Right lobe of liver (tissue), 6 donors: ENCODE data around the gene PHC1. TPM values are rescaled to one million over a fixed set of nuclear protein-coding genes. Genes with fewer than 3 reads are reported as not detected.

ENCODE experiments used
- ATAC-seq, 4 donors: fragments of 200-7000 bp; cut with Tn5 transposase; one replicate each; pipeline ENCODE4 v1.9.1; 2020; ENCODE audit warnings: mild to moderate bottlenecking in 4 of 4, moderate library complexity in 4 of 4
- DNase-seq, 3 donors: peaks; one replicate each; pipeline ENCODE4 v3.0.0-alpha.2; 2020
- H3K27ac ChIP-seq, 3 donors: fragments of 200-600 bp; one replicate each; pipeline ENCODE4 v1.8.0; 2022
- H3K27me3 ChIP-seq, 2 donors: fragments of 200-600 bp; one replicate each; pipeline ENCODE4 v1.8.0; 2022
- H3K36me3 ChIP-seq, 4 donors: fragments of 200-600 bp; sonication (generic) in 1 of 4; one replicate each; pipeline versions ENCODE4 v1.5.1 to v1.8.0; 2017 to 2022; ENCODE audit warnings: control low read depth in 1 of 4
- H3K4me1 ChIP-seq, 4 donors: fragments of 200-600 bp; sonication (generic) in 1 of 4; one replicate each; pipeline versions ENCODE4 v1.5.1 to v1.8.0; 2017 to 2022; ENCODE audit warnings: control low read depth in 1 of 4
- H3K4me3 ChIP-seq, 3 donors: fragments of 200-600 bp; one replicate each; pipeline ENCODE4 v1.8.0; 2022
- H3K9me3 ChIP-seq, 4 donors: fragments of 200-600 bp; sonication (generic) in 1 of 4; one replicate each; pipeline versions ENCODE4 v1.5.1 to v1.8.0; 2017 to 2022; ENCODE audit warnings: control low read depth in 1 of 4
- POLR2A ChIP-seq: fragments of 450-650 bp; IDR thresholded peaks from one replicate; pipeline ENCODE4 v1.6.1; 2017; ENCODE audit warnings: antibody characterized with exemption, mild to moderate bottlenecking
- WGBS: methylation state at CpG from one replicate; pipeline ENCODE4 v1.1.6; 2018; ENCODE audit warnings: low coverage, low lambda C conversion rate; ENCODE audit not compliant: insufficient coverage; ENCODE audit errors: missing lambda C conversion rate; 5-methylcytosine and 5-hydroxymethylcytosine counted together
- intact Hi-C, 2 donors: fragments of 100-400 bp; cut with DNase I; formaldehyde crosslinking; loops; one replicate each; pipeline versions ENCODE4 v1.11.2 to v1.14.1; 2022
- total RNA-seq, 6 experiments: library from RNA; depleted of rRNA in 2 of 6; stranded (reverse); fragments of >200 nt in 2 of 6; fragmentation: NEBNext Ultra II Directional in 3 of 6; extraction: Animal tissue kit (Norgen Biotek cat#: 25700) in 3 of 6; gene quantifications; one replicate each; pipeline versions ENCODE4 v1.1.0 to v1.2.4, GENCODE V29; 2016 to 2023
- TF ChIP-seq, protein P1 (sequence below), 4 donors: fragments of 200-600 bp in 3 of 4; fragments of 450-650 bp in 1 of 4; IDR thresholded peaks; one replicate each; pipeline versions ENCODE4 v1.5.1 to v1.8.0; 2016 to 2022; ENCODE audit warnings: antibody characterized with exemption in 4 of 4, mild to moderate bottlenecking in 2 of 4
- donor health status: DM: no; HTN: yes; CAD: no.
- donor health status: DM: no; HTN: no; CAD: no.
- donor health status: DM: no; HTN: no; CAD: no.
- donor health status: DM: no; HTN: yes; CAD: no.
- donor health status: DM: no; HTN: yes; CAD: no.

The PHC1 gene
- total RNA-seq, 6 experiments from 2014 or later, result 3.3 to 15.0 (median 7.4) TPM

DNA sequence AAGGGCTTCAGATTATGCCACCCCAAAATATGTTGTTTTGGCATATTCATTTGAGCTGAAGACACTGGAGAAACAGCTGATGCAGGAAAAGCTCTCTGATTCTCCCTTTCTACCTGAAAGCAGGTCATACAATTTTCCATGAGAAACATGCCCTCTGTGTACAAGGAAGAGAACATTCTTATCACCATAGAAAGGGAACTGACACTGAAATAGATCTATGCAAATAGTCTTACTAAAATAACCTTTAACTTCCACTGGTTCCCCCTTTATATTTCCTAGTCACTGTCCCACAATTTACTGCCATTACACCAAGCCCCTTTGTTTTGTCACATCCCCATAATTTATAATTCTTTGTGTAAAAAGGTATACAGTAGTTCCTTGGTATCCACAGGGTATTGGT is 9.6 kb upstream of the PHC1 start:
- no peaks in the 10 kb centered on the region for H3K4me1 ChIP-seq
- no peaks in the 10 kb centered on the region for H3K9me3 ChIP-seq
- H3K36me3 ChIP-seq, result no peaks in the 10 kb centered on the region
- TF ChIP-seq POLR2A, result no peak
- TF ChIP-seq, protein P1, sequence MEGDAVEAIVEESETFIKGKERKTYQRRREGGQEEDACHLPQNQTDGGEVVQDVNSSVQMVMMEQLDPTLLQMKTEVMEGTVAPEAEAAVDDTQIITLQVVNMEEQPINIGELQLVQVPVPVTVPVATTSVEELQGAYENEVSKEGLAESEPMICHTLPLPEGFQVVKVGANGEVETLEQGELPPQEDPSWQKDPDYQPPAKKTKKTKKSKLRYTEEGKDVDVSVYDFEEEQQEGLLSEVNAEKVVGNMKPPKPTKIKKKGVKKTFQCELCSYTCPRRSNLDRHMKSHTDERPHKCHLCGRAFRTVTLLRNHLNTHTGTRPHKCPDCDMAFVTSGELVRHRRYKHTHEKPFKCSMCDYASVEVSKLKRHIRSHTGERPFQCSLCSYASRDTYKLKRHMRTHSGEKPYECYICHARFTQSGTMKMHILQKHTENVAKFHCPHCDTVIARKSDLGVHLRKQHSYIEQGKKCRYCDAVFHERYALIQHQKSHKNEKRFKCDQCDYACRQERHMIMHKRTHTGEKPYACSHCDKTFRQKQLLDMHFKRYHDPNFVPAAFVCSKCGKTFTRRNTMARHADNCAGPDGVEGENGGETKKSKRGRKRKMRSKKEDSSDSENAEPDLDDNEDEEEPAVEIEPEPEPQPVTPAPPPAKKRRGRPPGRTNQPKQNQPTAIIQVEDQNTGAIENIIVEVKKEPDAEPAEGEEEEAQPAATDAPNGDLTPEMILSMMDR (IDR thresholded peaks at IDR 0.05), result no peak
- intact Hi-C loops, result no loop called here
- ATAC-seq (no peak), DNase-seq (no peak)
- no peaks in the 10 kb centered on the region for H3K27me3 ChIP-seq
- H3K27ac ChIP-seq, result no peak overlapping the region
- H3K4me3 ChIP-seq, result no peak overlapping the region

DNA sequence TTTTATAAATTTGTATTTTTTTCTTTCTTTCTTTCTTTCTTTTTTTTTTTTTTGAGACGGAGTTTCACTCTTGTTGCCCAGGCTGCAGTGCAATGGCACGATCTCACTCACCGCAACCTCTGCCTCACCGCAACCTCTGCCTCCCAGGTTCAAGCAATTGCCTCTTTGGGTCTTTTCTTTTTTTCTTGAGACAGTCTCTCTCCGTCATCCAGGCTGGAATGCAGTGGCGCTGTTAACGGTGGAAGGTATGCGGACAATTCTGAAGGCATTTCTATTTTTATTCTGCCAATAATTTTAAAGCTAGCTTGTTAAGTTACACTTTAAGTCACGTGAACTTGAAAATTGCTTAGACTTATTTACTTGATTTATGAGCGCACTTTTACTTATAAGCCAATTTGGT is 8.8 kb upstream of the PHC1 start:
- intact Hi-C loops, result no loop called here
- no peak for ATAC-seq
- Histone ChIP-seq H3K27ac (no peak overlapping the region), H3K36me3 (no peaks in the 10 kb centered on the region), H3K4me1 (no peaks in the 10 kb centered on the region), H3K9me3 (no peaks in the 10 kb centered on the region), H3K27me3 (no peaks in the 10 kb centered on the region), H3K4me3 (no peak overlapping the region)
- no peak for TF ChIP-seq POLR2A
- TF ChIP-seq, protein P1 (IDR thresholded peaks at IDR 0.05), result no peak
- WGBS, result 79% methylated on average over 6 of the region's 10 CpGs
- DNase-seq, result no peak

DNA sequence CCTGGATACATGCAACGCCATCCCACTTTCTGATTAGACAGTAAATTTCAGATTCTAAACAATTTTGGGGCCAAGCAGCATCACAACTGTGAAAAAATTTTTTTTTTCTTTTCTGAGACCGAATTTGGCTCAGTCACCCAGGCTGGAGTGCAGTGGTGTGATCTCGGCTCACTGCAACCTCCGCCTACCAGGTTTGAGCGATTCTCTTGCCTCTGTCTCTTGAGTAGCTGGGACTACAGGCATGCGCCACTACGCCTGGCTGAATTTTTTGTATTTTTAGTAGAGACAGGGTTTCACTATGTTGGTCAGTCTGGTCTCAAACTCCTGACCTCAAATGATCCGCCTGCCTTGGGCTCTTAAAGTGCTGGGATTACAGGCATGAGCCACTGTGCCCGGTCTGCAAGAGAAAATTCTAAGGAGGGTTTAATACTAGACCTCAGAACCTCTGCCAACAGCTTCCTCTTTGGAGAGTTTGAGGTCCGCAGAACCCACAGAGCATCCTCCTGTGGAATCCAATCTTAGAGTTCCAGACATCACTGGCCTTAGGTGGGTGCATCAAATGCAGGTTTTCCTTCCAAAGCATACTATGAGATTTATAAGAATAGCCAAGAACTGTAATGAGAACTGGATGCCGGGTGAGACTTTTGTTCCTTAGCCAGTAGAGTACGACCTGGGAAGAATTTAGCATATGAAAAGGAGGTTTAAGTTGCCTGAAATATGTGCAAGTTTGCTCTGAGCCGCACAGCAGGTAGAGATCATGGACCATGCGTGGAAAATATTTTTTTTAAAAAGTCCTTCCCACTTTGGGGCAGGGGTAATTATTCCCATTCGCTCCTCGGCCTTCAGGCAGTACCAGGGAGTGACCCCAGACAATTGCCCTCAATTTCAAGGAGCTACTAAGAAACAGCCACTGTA is 7.8 kb upstream of the PHC1 start:
- H3K27ac ChIP-seq, result no peak overlapping the region
- H3K4me3 ChIP-seq, result no peak overlapping the region
- 71% methylated on average over 12 of the region's 16 CpGs for WGBS
- H3K4me1 ChIP-seq, result no peaks in the 10 kb centered on the region
- ATAC-seq (no peak), DNase-seq (no peak)
- no peaks in the 10 kb centered on the region for H3K9me3 ChIP-seq
- no peaks in the 10 kb centered on the region for H3K36me3 ChIP-seq
- intact Hi-C loops, result no loop called here
- no peak for TF ChIP-seq POLR2A
- TF ChIP-seq, protein P1 (IDR thresholded peaks at IDR 0.05), result no peak
- H3K27me3 ChIP-seq, result no peaks in the 10 kb centered on the region

DNA sequence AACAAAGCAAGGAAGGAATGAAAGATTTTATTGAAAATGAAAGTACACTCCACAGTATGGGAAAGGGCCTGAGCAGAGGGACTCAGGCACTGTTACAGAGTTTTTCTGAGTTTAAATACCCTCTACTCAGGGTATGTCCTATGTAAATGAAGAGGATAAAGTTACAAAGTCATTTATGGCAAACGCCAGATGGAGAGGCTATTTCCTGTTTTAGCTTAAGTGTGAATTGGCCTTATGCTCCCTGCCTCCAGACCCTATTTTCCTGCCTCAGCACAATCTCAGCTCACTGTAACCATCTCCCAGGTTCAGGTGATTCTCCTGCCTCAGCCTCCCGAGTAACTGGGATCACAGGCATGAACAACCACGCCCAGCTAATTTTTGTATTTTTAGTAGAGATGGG is 6.8 kb upstream of the PHC1 start:
- intact Hi-C loops, result no loop called here
- no peak for DNase-seq

More for the DNA sequence above, 6.8 kb upstream of the PHC1 start:
- H3K9me3 ChIP-seq, result no peaks in the 10 kb centered on the region
- H3K4me3 ChIP-seq, result no peak overlapping the region
- H3K27me3 ChIP-seq, result no peaks in the 10 kb centered on the region
- TF ChIP-seq POLR2A, result no peak
- TF ChIP-seq, protein P1 (IDR thresholded peaks at IDR 0.05), result no peak
- 82% methylated on average over 3 of the region's 3 CpGs for WGBS
- ATAC-seq, result no peak
- H3K4me1 ChIP-seq, result no peaks in the 10 kb centered on the region
- H3K36me3 ChIP-seq, result no peaks in the 10 kb centered on the region
- no peak overlapping the region for H3K27ac ChIP-seq
